ENCODE results near the gene CAST. TPM values are rescaled to one million over a fixed set of nuclear protein-coding genes. Genes with fewer than 3 reads are reported as not detected.

The CAST gene
- total and polyA plus RNA-seq, 10 donors, result 30.0 to 233 (median 185) TPM

GRCh38 chr5:96641368-96642280 is 20.6 kb upstream of the CAST start:
- intact Hi-C loops (cut with DNase I; ENCODE audit: low total_unique reads), result no loop called here
- no peaks in the 10 kb centered on the region for H3K36me3 ChIP-seq
- WGBS, 5 donors, result 58 to 72% (median 64%) methylated on average over 5 of the region's 5 CpGs

DNA sequence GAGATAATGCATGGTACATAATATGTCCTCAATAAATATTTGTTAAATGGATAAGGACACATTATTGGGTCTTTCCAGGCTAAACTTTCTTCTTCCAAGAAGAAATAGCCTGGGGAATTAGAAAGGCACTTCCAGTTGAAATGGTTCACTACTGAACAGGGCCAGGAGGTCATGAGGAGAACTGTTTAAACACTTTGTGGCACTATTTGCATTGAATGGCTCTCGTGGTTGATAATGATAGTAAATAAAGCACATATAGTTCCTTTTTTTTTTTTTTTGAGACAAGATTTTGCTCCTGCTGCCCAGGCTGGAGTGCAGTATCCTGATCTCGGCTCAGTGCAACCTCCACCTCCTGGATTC is 19.9 kb upstream of the CAST start:
- intact Hi-C loops (cut with DNase I; ENCODE audit: low total_unique reads), result no loop called here
- no peak for DNase-seq
- Histone ChIP-seq H3K4me1 (no peaks in the 10 kb centered on the region), H3K9me3 (no peaks in the 10 kb centered on the region), H3K27me3 (replicated peaks in 1 of 7) (no peaks in the 10 kb centered on the region), H3K27ac (no peak overlapping the region), H3K36me3 (no peaks in the 10 kb centered on the region), H3K4me3 (no peak overlapping the region)
- no peak for TF ChIP-seq POLR2AphosphoS5 (IDR thresholded peaks at IDR 0.05)
- no peak for TF ChIP-seq CTCF (IDR thresholded peaks at IDR 0.05 in 8 of 11, conservative IDR thresholded peaks at IDR 0.05 in 3 of 11)
- TF ChIP-seq POLR2A (IDR thresholded peaks at IDR 0.05), result no peak
- 65 to 82% (median 74%) methylated on average over 2 of the region's 2 CpGs for WGBS, 5 donors

More at GRCh38 chr5:96641368-96642280, 20.6 kb upstream of the CAST start:
- Histone ChIP-seq H3K27me3 (replicated peaks in 1 of 7) (no peaks in the 10 kb centered on the region), H3K4me1 (no peaks in the 10 kb centered on the region), H3K9me3 (no peaks in the 10 kb centered on the region), H3K27ac (no peak overlapping the region), H3K4me3 (no peak overlapping the region)
- TF ChIP-seq CTCF (IDR thresholded peaks at IDR 0.05 in 8 of 11, conservative IDR thresholded peaks at IDR 0.05 in 3 of 11), result no peak
- TF ChIP-seq POLR2A (IDR thresholded peaks at IDR 0.05), result no peak
- no peak for TF ChIP-seq POLR2AphosphoS5 (IDR thresholded peaks at IDR 0.05)
- DNase-seq, result no peak

- H3K9me3 ChIP-seq, result no peaks in the 10 kb centered on the region
- no peaks in the 10 kb centered on the region for H3K27me3 ChIP-seq (replicated peaks in 1 of 7)
- TF ChIP-seq POLR2AphosphoS5 (IDR thresholded peaks at IDR 0.05) (no peak), POLR2A (IDR thresholded peaks at IDR 0.05) (no peak), CTCF (IDR thresholded peaks at IDR 0.05 in 8 of 11, conservative IDR thresholded peaks at IDR 0.05 in 3 of 11) (no peak)
- no peaks in the 10 kb centered on the region for H3K36me3 ChIP-seq
- DNase-seq, result no peak
- H3K27ac ChIP-seq, result no peak overlapping the region
- intact Hi-C loops (cut with DNase I; ENCODE audit: low total_unique reads), result no loop called here
- 88 to 90% (median 89%) methylated on average over 7 of the region's 7 CpGs for WGBS, 5 donors
- no peak overlapping the region for H3K4me3 ChIP-seq
- peaks cover 0 to 21% (median 0%) of the 10 kb centered on the region in 6 donors for H3K4me1 ChIP-seq
Measured at GRCh38 chr5:96645091-96645490, 17.1 kb upstream of the CAST start.

GRCh38 chr5:96648023-96648422 is 14.2 kb upstream of the CAST start:
- Histone ChIP-seq H3K27me3 (replicated peaks in 1 of 7) (peaks cover 0 to 7% (median 0%) of the 10 kb centered on the region in 7 donors), H3K27ac (peak overlapping the region in 1 of 8 donors; percentile 30), H3K36me3 (no peaks in the 10 kb centered on the region), H3K9me3 (no peaks in the 10 kb centered on the region), H3K4me3 (no peak overlapping the region), H3K4me1 (peaks cover 0 to 24% (median 0%) of the 10 kb centered on the region in 6 donors)
- no peak for TF ChIP-seq CTCF (IDR thresholded peaks at IDR 0.05 in 8 of 11, conservative IDR thresholded peaks at IDR 0.05 in 3 of 11)
- intact Hi-C loops (cut with DNase I; ENCODE audit: low total_unique reads), result no loop called here
- DNase-seq, result no peak

Data from spleen (tissue), 11 donors.